OCI-LY1 (cell line): Measurements from ENCODE around the gene HTRA3.

Source experiments
- CTCF ChIP-seq: fragments of 200-600 bp; sonication (generic), shearing (Covaris generic); IDR thresholded peaks from 2 replicates; pipeline ENCODE4 v1.5.1; 2017; ENCODE audit warnings: mild to moderate bottlenecking, antibody characterized with exemption, low read length, moderate library complexity, mixed read lengths
- EZH2 ChIP-seq: fragments of 200-600 bp; sonication (generic), shearing (Covaris generic); IDR thresholded peaks from 2 replicates; pipeline ENCODE4 v1.8.0; 2017; ENCODE audit warnings: borderline replicate concordance, mixed run types, mild to moderate bottlenecking, antibody characterized with exemption, low read length, moderate library complexity, mixed read lengths

- TF ChIP-seq CTCF (no peak), EZH2 (no peak)
These were observed 83.7 kb downstream of the HTRA3 start for GRCh38 chr4:8353158-8353669.
